T-cell (primary cell): ENCODE measurements around the gene MED14. TPM values are rescaled to one million over a fixed set of nuclear protein-coding genes. Genes with fewer than 3 reads are reported as not detected.

Experiments used
- ATAC-seq, 4 experiments: fragments of 200-7000 bp in 3 of 4; fragments of 150-1000 bp in 1 of 4; cut with Tn5 transposase; replicated peaks in 1 of 4; 1 replicate in 3 of 4; 2 replicates in 1 of 4; pipeline ENCODE4 v1.10.0; 2021; ENCODE audit warnings: moderate library complexity in 3 of 4, mild to moderate bottlenecking in 2 of 4, moderate number of reproducible peaks in 1 of 4
- CTCF ChIA-PET, 2 donors: fragments of 300-600 bp; sonication (Branson Sonifier 250); formaldehyde crosslinking; loops; one replicate each; lab custom pipeline; 2022; ENCODE audit warnings: antibody characterized with exemption in 2 of 2; lab: Charles Lee
- POLR2A ChIA-PET, 2 donors: fragments of 300-600 bp; sonication (Branson Sonifier 250); formaldehyde crosslinking; loops; one replicate each; lab custom pipeline; 2022; ENCODE audit warnings: antibody characterized with exemption in 2 of 2; lab: Charles Lee
- DNase-seq, 35 experiments: peaks; one replicate each; pipeline versions ENCODE4 v3.0.0 to v3.0.0-alpha.2; 2013 to 2023
- H3K27ac ChIP-seq: one replicate; pipeline ENCODE4 v1.5.1; 2013; ENCODE audit warnings: low read length
- H3K27me3 ChIP-seq, 2 experiments: replicated peaks in 1 of 2; 1 replicate in 1 of 2; 2 replicates in 1 of 2; pipeline versions ENCODE4 v1.6.1 to v1.7.0; 2013; ENCODE audit warnings: low read length in 1 of 2, mixed read lengths in 1 of 2; ENCODE audit not compliant: control insufficient read depth in 2 of 2, insufficient read depth in 2 of 2; ENCODE audit errors: extremely low read depth in 1 of 2
- H3K36me3 ChIP-seq, 2 donors: 1 replicate in 1 of 2; 2 replicates in 1 of 2; pipeline versions ENCODE4 v1.6.1 to v1.7.0; 2013; ENCODE audit warnings: low read length in 1 of 2; ENCODE audit not compliant: control insufficient read depth in 2 of 2, insufficient read depth in 1 of 2; ENCODE audit errors: extremely low read depth in 1 of 2
- H3K4me1 ChIP-seq, 2 experiments: 1 replicate in 1 of 2; 2 replicates in 1 of 2; pipeline versions ENCODE4 v1.6.1 to v1.7.0; 2013; ENCODE audit warnings: low read length in 2 of 2, mixed read lengths in 1 of 2; ENCODE audit not compliant: insufficient read depth in 2 of 2, control insufficient read depth in 1 of 2; ENCODE audit errors: extremely low read depth in 1 of 2
- H3K4me3 ChIP-seq, 2 donors: 1 replicate in 1 of 2; 2 replicates in 1 of 2; pipeline versions ENCODE4 v1.5.1 to v1.7.0; 2013; ENCODE audit warnings: mild to moderate bottlenecking in 2 of 2, low read length in 1 of 2, moderate library complexity in 1 of 2; ENCODE audit not compliant: control insufficient read depth in 1 of 2; ENCODE audit errors: extremely low read depth in 1 of 2
- H3K9me3 ChIP-seq: 2 replicates; pipeline ENCODE4 v1.7.0; 2013
- H3K27ac Mint-ChIP-seq, 2 donors: one replicate each; pipeline ENCODE4 v1.8.0; 2020 to 2021; ENCODE audit warnings: mild to moderate bottlenecking in 2 of 2, mixed read lengths in 2 of 2
- H3K27me3 Mint-ChIP-seq, 2 donors: one replicate each; pipeline ENCODE4 v1.8.0; 2021 to 2022; ENCODE audit warnings: mixed read lengths in 2 of 2
- H3K36me3 Mint-ChIP-seq: one replicate; pipeline ENCODE4 v1.8.0; 2021; ENCODE audit warnings: mixed read lengths
- H3K4me1 Mint-ChIP-seq, 3 donors: one replicate each; pipeline ENCODE4 v1.8.0; 2020 to 2022; ENCODE audit warnings: mixed read lengths in 3 of 3, mild to moderate bottlenecking in 1 of 3
- H3K4me3 Mint-ChIP-seq, 3 donors: one replicate each; pipeline ENCODE4 v1.8.0; 2020 to 2022; ENCODE audit warnings: mild to moderate bottlenecking in 3 of 3, mixed read lengths in 3 of 3, moderate library complexity in 3 of 3
- H3K9me3 Mint-ChIP-seq, 3 donors: one replicate each; pipeline ENCODE4 v1.8.0; 2020 to 2022; ENCODE audit warnings: mixed read lengths in 3 of 3
- WGBS: methylation state at CpG from one replicate; pipeline ENCODE4 v1.1.5; 2013; ENCODE audit warnings: missing lambda C conversion rate; ENCODE audit not compliant: insufficient coverage; 5-methylcytosine and 5-hydroxymethylcytosine counted together
- total RNA-seq, 35 experiments: library from RNA in 6 of 35; stranded (reverse) in 6 of 35; fragments of 120-200 nt in 1 of 35; gene quantifications; one replicate each; pipeline versions ENCODE4 v1.2.1 to v1.2.4 and lab custom pipeline; 2013 to 2026

The MED14 gene
- total RNA-seq, 5 donors from 2014 or later (not counting 1 experiment from before 2014, with no cell fraction given) = 30.7 to 56.0 (median 43.2) TPM

- ChIA-PET CTCF (interaction anchor here (0.6 to 1.1 kb wide), 3 partner anchors 107 to 624 kb away, joined by 3 to 4 read pairs (median 3); partner anchors contain the start of gene DDX3X (in 1 of the 2)), POLR2A (no interaction called here)
- H3K4me3 Mint-ChIP-seq = no peak overlapping the region
- no peak overlapping the region for H3K4me3 ChIP-seq
- DNase-seq (no peak), ATAC-seq (no peak)
- no peaks in the 10 kb centered on the region for H3K9me3 Mint-ChIP-seq
- no peak overlapping the region for H3K27ac Mint-ChIP-seq
- H3K27ac ChIP-seq = no peak overlapping the region
- WGBS = no CpG with 5 or more reads among the region's 1 CpG
- no peaks in the 10 kb centered on the region for H3K27me3 Mint-ChIP-seq
- peaks cover 0 to 6% (median 2%) of the 10 kb centered on the region in 3 donors for H3K4me1 Mint-ChIP-seq
- H3K36me3 Mint-ChIP-seq = peaks cover 25% of the 10 kb centered on the region
- H3K36me3 ChIP-seq = peaks cover 0 to 43% of the 10 kb centered on the region in 2 donors
- no peaks in the 10 kb centered on the region for H3K9me3 ChIP-seq
- H3K4me1 ChIP-seq = no peaks in the 10 kb centered on the region
- H3K27me3 ChIP-seq = no peaks in the 10 kb centered on the region
Measured at GRCh38 chrX:40709395-40709794, 25.9 kb downstream of the MED14 start.

GRCh38 chrX:40705658-40706312, 29.6 kb downstream of the MED14 start:
- Histone ChIP-seq H3K27me3 (no peaks in the 10 kb centered on the region), H3K36me3 (peaks cover 0 to 34% of the 10 kb centered on the region in 2 donors), H3K27ac (no peak overlapping the region), H3K4me3 (no peak overlapping the region), H3K9me3 (no peaks in the 10 kb centered on the region), H3K4me1 (no peaks in the 10 kb centered on the region)
- WGBS = no CpG with 5 or more reads among the region's 5 CpGs
- Mint-ChIP-seq H3K4me1 (peaks cover 0 to 6% (median 3%) of the 10 kb centered on the region in 3 donors), H3K27me3 (no peaks in the 10 kb centered on the region), H3K4me3 (no peak overlapping the region), H3K36me3 (peaks cover 24% of the 10 kb centered on the region), H3K9me3 (no peaks in the 10 kb centered on the region), H3K27ac (no peak overlapping the region)
- no peak for ATAC-seq
- ChIA-PET POLR2A (no interaction called here), CTCF (interaction anchor here in 1 of 2 donors (0.9 kb wide), 1 partner anchor 55 kb away, joined by 3 read pairs; no protein-coding TSS in a partner anchor)
- DNase-seq = no peak

GRCh38 chrX:40700640-40701342, 34.6 kb downstream of the MED14 start:
- ChIA-PET POLR2A (interaction anchor here in 1 of 2 donors (1.1 kb wide), 1 partner anchor 40 kb away, joined by 3 read pairs; no protein-coding TSS in a partner anchor), CTCF (interaction anchor here (0.6 to 1.0 kb wide), 3 partner anchors 92 to 445 kb away, joined by 3 to 4 read pairs (median 4); no protein-coding TSS in a partner anchor)
- DNase-seq = no peak
- Mint-ChIP-seq H3K4me3 (no peak overlapping the region), H3K27ac (no peak overlapping the region), H3K36me3 (peaks cover 23% of the 10 kb centered on the region), H3K9me3 (no peaks in the 10 kb centered on the region), H3K27me3 (no peaks in the 10 kb centered on the region), H3K4me1 (peaks cover 0 to 3% (median under 1%) of the 10 kb centered on the region in 3 donors)
- Histone ChIP-seq H3K4me3 (no peak overlapping the region), H3K27ac (no peak overlapping the region), H3K36me3 (peaks cover 0 to 15% of the 10 kb centered on the region in 2 donors), H3K9me3 (no peaks in the 10 kb centered on the region), H3K27me3 (no peaks in the 10 kb centered on the region), H3K4me1 (no peaks in the 10 kb centered on the region)
- WGBS = no CpG with 5 or more reads among the region's 4 CpGs
- ATAC-seq = no peak

- CTCF ChIA-PET = interaction anchor here in 1 of 2 donors (0.6 kb wide), 1 partner anchor 95 kb away, joined by 4 read pairs; no protein-coding TSS in a partner anchor
- no peaks in the 10 kb centered on the region for H3K9me3 ChIP-seq
- Mint-ChIP-seq H3K27me3 (no peaks in the 10 kb centered on the region), H3K36me3 (peaks cover 26% of the 10 kb centered on the region), H3K4me3 (no peak overlapping the region), H3K27ac (no peak overlapping the region), H3K4me1 (no peaks in the 10 kb centered on the region), H3K9me3 (no peaks in the 10 kb centered on the region)
- H3K4me1 ChIP-seq = no peaks in the 10 kb centered on the region
- POLR2A ChIA-PET = no interaction called here
- H3K36me3 ChIP-seq = peaks cover 3 to 17% of the 10 kb centered on the region in 2 donors
- ATAC-seq = no peak
- no peak for DNase-seq
- no peaks in the 10 kb centered on the region for H3K27me3 ChIP-seq
- H3K27ac ChIP-seq = no peak overlapping the region
- WGBS = no CpG with 5 or more reads among the region's 1 CpG
- no peak overlapping the region for H3K4me3 ChIP-seq
Measured at GRCh38 chrX:40698851-40699250, 36.5 kb downstream of the MED14 start.

- no peak overlapping the region for H3K27ac Mint-ChIP-seq
- no peak for ATAC-seq
- CTCF ChIA-PET = interaction anchor here in 1 of 2 donors (1.4 kb wide), 1 partner anchor 43 kb away, joined by 5 read pairs; no protein-coding TSS in a partner anchor
Measured at GRCh38 chrX:40694802-40695201, 40.5 kb downstream of the MED14 start.

GRCh38 chrX:40688929-40689328, 46.4 kb downstream of the MED14 start:
- Mint-ChIP-seq H3K27ac (no peak overlapping the region), H3K4me1 (peaks cover 12 to 20% (median 20%) of the 10 kb centered on the region in 3 donors), H3K36me3 (peaks cover 37% of the 10 kb centered on the region), H3K9me3 (no peaks in the 10 kb centered on the region), H3K4me3 (no peak overlapping the region), H3K27me3 (no peaks in the 10 kb centered on the region)
- Histone ChIP-seq H3K4me1 (no peaks in the 10 kb centered on the region), H3K9me3 (no peaks in the 10 kb centered on the region), H3K27ac (no peak overlapping the region), H3K27me3 (no peaks in the 10 kb centered on the region), H3K4me3 (no peak overlapping the region), H3K36me3 (peaks cover 4 to 27% of the 10 kb centered on the region in 2 donors)
- ATAC-seq = no peak
- CTCF ChIA-PET = no interaction called here
- DNase-seq = no peak
- POLR2A ChIA-PET = interaction anchor here in 1 of 2 donors (0.7 kb wide), 1 partner anchor 432 kb away, joined by 4 read pairs; no protein-coding TSS in a partner anchor

More at GRCh38 chrX:40694802-40695201, 40.5 kb downstream of the MED14 start:
- POLR2A ChIA-PET = no interaction called here
- H3K4me3 ChIP-seq = no peak overlapping the region
- no CpG with 5 or more reads among the region's 1 CpG for WGBS
- H3K4me1 ChIP-seq = no peaks in the 10 kb centered on the region
- peaks cover 37% of the 10 kb centered on the region for H3K36me3 Mint-ChIP-seq
- H3K27me3 ChIP-seq = no peaks in the 10 kb centered on the region
- no peak for DNase-seq
- no peak overlapping the region for H3K27ac ChIP-seq
- no peaks in the 10 kb centered on the region for H3K9me3 Mint-ChIP-seq
- no peaks in the 10 kb centered on the region for H3K27me3 Mint-ChIP-seq
- H3K4me3 Mint-ChIP-seq = no peak overlapping the region
- peaks cover 3 to 20% of the 10 kb centered on the region in 2 donors for H3K36me3 ChIP-seq
- no peaks in the 10 kb centered on the region for H3K9me3 ChIP-seq
- no peaks in the 10 kb centered on the region for H3K4me1 Mint-ChIP-seq
